Erythroblast (primary cell): ENCODE measurements around the gene CEP250.

Experiments
- GATA1 ChIP-seq: IDR thresholded peaks from 2 replicates; pipeline ENCODE4 v1.6.1; 2011; ENCODE audit warnings: low read depth, mild to moderate bottlenecking, control low read depth, low read length, moderate library complexity
- POLR2A ChIP-seq: IDR thresholded peaks from 2 replicates; pipeline ENCODE4 v1.6.1; 2011; ENCODE audit warnings: mild to moderate bottlenecking, low read length

DNA sequence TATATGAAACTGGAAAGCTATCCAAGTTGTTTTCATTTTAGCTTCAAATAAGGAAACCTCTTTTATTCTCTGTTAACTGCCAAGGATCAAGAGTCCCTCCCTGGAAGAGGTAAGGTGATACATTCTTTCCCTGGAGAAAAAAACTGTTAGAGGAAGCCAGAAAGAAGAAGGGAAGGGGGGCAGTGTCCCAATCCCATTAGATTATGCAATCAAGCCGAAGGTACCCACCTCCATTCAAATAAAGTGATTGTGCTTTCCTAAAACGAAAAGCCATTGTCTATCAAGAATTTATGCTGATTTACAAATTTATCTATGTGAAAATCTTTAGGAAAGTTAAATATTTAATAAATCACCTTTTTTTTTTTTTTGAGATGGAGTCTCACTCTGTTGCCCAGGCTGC lies 34.1 kb upstream of the CEP250 start:
- TF ChIP-seq POLR2A (no peak), GATA1 (no peak)
